ENCODE data around the gene ATP8A2. TPM values are rescaled to one million over a fixed set of nuclear protein-coding genes. Genes with fewer than 3 reads are reported as not detected.
"Not testable (repeated sequence)": the region's sequence is repeated elsewhere in the genome, so short reads cannot be mapped to it uniquely, and the experiment has no call there.

The ATP8A2 gene
- total RNA-seq, 1 experiment from 2014 or later = not detected

DNA sequence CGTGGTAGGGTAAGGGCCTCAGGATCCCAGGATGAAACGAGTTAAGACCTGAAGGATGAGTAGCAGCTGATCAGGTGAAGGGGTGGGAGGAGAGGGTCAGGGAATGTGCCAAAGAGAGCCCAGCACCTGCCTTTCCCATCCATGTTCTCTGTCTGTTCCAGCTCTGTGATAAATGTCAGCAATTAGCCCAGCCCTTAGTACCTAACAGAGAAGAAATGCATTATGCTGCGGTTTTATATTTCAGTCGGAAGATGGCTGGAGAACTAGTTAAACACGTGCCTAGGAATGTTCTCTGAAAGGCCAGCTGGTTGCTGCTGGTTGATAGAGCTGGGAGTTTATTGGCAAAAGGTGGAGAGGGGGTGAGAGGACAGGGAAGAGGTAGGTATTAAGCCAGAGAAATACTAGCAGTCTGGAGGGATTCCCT lies 411.8 kb downstream of the ATP8A2 start:
- DNase-seq (ENCODE audit: low read depth) = no peak
- in situ Hi-C loops (cut with HindIII; ENCODE audit: low pct_unique_long_range_greater_than_20kb, low sequenced_read_pairs) = no loop called here

DNA sequence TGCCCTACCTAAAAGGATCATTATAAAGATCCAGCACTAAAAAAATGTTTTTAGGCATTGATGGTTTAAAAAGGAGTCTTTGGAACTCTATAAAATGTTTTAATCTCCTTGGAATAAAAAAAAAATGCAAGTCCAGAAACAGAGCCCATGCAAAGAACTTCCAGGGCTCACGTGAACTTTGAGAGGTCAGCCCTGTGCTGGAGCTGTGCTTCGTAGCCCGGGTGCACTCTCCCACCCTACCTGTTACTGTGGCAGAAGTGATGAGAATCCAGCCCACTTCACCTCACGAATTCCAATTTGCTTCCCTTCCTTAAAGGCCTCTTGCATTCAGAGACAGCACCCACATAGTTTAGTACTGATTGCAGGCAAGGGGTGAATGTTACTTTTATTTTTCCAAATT lies 412.3 kb downstream of the ATP8A2 start:
- in situ Hi-C loops (cut with HindIII; ENCODE audit: low pct_unique_long_range_greater_than_20kb, low sequenced_read_pairs) = no loop called here

DNA sequence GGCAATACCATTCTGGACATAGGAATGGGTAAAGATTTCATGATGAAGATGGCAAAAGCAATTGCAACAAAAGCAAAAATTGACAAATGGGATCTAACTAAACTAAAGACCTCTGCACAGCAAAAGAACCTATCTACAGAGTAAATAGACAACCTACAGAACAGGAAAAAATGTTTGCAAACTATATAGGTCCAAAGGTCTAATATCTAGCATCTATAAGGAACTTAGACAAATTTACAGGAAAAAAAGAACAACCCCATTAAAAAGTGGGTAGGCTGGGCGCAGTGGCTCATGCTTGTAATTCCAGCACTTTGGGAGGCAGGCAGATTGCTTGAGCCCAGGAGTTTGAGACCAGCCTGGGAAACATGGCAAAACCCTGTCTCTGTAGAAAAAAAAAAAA lies 418.4 kb downstream of the ATP8A2 start:
- DNase-seq (ENCODE audit: low read depth); in situ Hi-C loops (cut with HindIII; ENCODE audit: low pct_unique_long_range_greater_than_20kb, low sequenced_read_pairs): not testable (repeated sequence)

More for the DNA sequence above, 412.3 kb downstream of the ATP8A2 start:
- DNase-seq (ENCODE audit: low read depth) = no peak

GRCh38 chr13:25795277-25795676 lies 423.5 kb downstream of the ATP8A2 start:
- no peak for DNase-seq (ENCODE audit: low read depth)
- in situ Hi-C loops (cut with HindIII; ENCODE audit: low pct_unique_long_range_greater_than_20kb, low sequenced_read_pairs) = no loop called here

- DNase-seq (ENCODE audit: low read depth) = no peak
- in situ Hi-C loops (cut with HindIII; ENCODE audit: low pct_unique_long_range_greater_than_20kb, low sequenced_read_pairs) = no loop called here
These were observed 424.7 kb downstream of the ATP8A2 start for GRCh38 chr13:25796474-25796873.

DNA sequence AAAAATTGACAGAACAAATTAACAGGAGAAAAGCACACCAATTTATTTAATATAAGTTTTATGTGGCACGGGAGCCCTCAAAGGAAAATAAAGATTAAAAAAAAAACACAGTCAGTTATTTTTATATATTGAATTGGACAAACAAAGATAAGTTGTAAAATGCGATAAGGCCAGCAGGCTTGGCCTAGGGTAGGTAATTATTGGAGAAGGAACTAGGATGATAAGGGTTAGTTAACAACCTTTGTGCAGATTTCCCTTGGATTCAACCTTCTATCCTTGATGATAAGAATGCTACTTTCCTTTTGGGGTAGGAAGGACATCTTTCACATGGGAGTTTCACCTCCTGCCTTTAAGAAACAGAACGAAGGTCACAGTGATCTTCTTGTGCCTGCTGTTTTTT lies 427.2 kb downstream of the ATP8A2 start:
- in situ Hi-C loops (cut with HindIII; ENCODE audit: low pct_unique_long_range_greater_than_20kb, low sequenced_read_pairs) = no loop called here
- DNase-seq (ENCODE audit: low read depth) = no peak

DNA sequence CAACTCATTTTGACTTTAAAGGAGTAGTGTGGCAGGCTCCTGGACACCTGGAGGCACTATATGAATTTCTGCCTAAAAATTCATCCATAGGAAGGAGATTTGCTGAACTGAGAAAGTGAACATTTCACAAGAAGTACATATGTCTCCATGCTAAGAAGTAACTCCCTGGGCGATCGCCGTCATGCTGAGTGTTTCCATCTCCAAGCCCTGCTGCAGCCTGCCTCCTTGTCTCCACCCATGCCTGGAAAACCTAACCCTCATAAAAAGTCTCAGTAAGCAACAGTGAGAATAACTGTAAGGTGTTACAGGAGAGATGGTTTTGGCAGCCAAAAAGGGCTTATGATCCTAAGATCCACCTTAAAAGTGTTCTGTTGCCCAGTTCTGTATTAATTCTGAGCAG lies 428.7 kb downstream of the ATP8A2 start:
- in situ Hi-C loops (cut with HindIII; ENCODE audit: low pct_unique_long_range_greater_than_20kb, low sequenced_read_pairs) = no loop called here
- no peak for DNase-seq (ENCODE audit: low read depth)

DNA sequence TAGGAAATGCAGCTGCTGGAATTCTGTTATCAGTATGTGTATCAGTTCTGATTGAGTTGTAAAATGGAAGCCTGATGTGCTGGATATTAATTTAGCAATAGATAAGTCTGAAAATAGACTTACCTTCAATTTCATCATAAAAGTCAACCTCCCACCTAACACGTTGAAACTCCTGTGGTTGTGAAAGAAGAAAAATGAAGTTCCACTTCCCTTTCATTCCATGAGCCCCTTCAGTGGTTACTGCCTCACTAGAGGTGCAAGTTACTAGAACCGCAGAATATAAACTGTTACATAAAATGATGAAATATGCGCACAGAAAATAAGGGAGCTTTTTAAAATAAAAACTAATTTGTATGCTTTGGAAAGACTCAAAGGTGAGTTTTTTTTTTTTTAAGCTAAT lies 430.8 kb downstream of the ATP8A2 start:
- no peak for DNase-seq (ENCODE audit: low read depth)
- in situ Hi-C loops (cut with HindIII; ENCODE audit: low pct_unique_long_range_greater_than_20kb, low sequenced_read_pairs) = no loop called here

- in situ Hi-C loops (cut with HindIII; ENCODE audit: low pct_unique_long_range_greater_than_20kb, low sequenced_read_pairs) = no loop called here
These were observed 431.9 kb downstream of the ATP8A2 start for GRCh38 chr13:25803641-25804040.

GRCh38 chr13:25806264-25806974 lies 434.6 kb downstream of the ATP8A2 start:
- in situ Hi-C loops (cut with HindIII; ENCODE audit: low pct_unique_long_range_greater_than_20kb, low sequenced_read_pairs) = no loop called here
- DNase-seq (ENCODE audit: low read depth) = no peak

More at GRCh38 chr13:25803641-25804040, 431.9 kb downstream of the ATP8A2 start:
- no peak for DNase-seq (ENCODE audit: low read depth)

- in situ Hi-C loops (cut with HindIII; ENCODE audit: low pct_unique_long_range_greater_than_20kb, low sequenced_read_pairs) = no loop called here
- DNase-seq (ENCODE audit: low read depth) = no peak
These were observed 435.8 kb downstream of the ATP8A2 start for GRCh38 chr13:25807562-25807961.

DNA sequence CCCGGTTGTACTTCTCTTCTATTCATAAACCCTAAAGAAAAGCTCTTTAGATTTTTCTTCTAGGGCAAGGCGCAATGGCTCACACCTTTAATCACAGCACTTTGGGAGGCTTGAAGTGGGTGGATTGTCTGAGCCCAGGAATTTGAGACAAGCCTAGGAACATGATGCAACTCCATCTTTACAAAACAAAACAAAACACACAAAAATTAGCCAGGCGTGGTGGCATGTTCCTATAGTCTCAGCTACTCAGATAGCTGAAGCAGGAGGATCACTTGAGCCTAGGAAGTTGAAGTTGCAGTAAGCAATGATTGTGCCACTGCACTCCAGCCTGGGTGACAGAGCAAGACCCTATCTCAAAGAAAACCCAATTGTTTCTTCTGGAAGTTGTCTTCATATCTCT lies 439.7 kb downstream of the ATP8A2 start:
- no peak for DNase-seq (ENCODE audit: low read depth)
- in situ Hi-C loops (cut with HindIII; ENCODE audit: low pct_unique_long_range_greater_than_20kb, low sequenced_read_pairs) = no loop called here

GRCh38 chr13:25816239-25816638 lies 444.5 kb downstream of the ATP8A2 start:
- in situ Hi-C loops (cut with HindIII; ENCODE audit: low pct_unique_long_range_greater_than_20kb, low sequenced_read_pairs) = no loop called here
- DNase-seq (ENCODE audit: low read depth) = no peak

- DNase-seq (ENCODE audit: low read depth) = no peak
- in situ Hi-C loops (cut with HindIII; ENCODE audit: low pct_unique_long_range_greater_than_20kb, low sequenced_read_pairs) = no loop called here
These were observed 448.2 kb downstream of the ATP8A2 start for GRCh38 chr13:25819856-25820530.

GRCh38 chr13:25821776-25822175 lies 450.0 kb downstream of the ATP8A2 start:
- in situ Hi-C loops (cut with HindIII; ENCODE audit: low pct_unique_long_range_greater_than_20kb, low sequenced_read_pairs) = no loop called here

DNA sequence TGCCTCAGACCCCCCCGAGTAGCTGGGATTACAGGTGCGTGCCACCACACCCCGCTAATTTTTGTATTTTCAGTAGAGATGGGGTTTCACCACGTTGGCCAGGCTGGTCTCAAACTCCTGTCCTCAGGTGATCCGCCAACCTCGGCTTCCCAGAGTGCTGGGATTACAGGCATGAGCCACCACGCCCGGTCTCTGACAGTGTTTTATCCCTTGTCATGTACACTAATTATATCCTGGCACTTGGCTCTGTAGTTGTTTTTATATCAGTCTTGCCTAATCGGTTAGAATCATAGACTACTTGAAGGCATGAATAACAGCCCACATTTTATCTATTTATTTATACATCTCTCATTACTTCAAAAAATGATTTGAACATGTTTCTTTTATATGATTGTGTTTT lies 455.4 kb downstream of the ATP8A2 start:
- DNase-seq (ENCODE audit: low read depth); in situ Hi-C loops (cut with HindIII; ENCODE audit: low pct_unique_long_range_greater_than_20kb, low sequenced_read_pairs): not testable (repeated sequence)

More at GRCh38 chr13:25821776-25822175, 450.0 kb downstream of the ATP8A2 start:
- DNase-seq (ENCODE audit: low read depth) = no peak

GRCh38 chr13:25827831-25828465 lies 456.2 kb downstream of the ATP8A2 start:
- in situ Hi-C loops (cut with HindIII; ENCODE audit: low pct_unique_long_range_greater_than_20kb, low sequenced_read_pairs) = no loop called here

GRCh38 chr13:25833761-25834160 lies 462.0 kb downstream of the ATP8A2 start:
- DNase-seq (ENCODE audit: low read depth) = no peak
- in situ Hi-C loops (cut with HindIII; ENCODE audit: low pct_unique_long_range_greater_than_20kb, low sequenced_read_pairs) = no loop called here

More at GRCh38 chr13:25827831-25828465, 456.2 kb downstream of the ATP8A2 start:
- no peak for DNase-seq (ENCODE audit: low read depth)
